Measurements from ENCODE around the gene KCNH8. TPM values are rescaled to one million over a fixed set of nuclear protein-coding genes. Genes with fewer than 3 reads are reported as not detected.

Gene KCNH8
- total RNA-seq, 4 donors from 2014 or later, result 0.18 to 4.1 (median 1.7) TPM

DNA sequence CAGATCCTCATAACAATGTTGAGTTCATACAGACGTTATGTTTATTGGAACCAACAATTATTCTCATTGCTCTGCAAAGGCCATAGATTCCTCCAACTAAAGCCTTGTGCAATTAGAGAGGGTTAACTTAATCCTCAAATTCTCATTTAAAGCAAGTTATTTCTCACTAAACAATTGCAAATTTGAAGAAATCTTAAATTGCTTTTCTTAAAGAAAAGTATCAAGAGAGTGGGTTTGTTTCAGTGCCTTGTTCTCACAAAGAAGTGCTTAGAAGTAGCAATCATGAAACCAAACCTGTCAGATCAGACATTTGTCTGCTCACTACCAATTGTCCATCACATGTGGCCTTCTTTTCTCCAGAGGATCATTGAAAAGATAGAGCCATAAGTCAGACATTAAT, 124.8 kb downstream of the KCNH8 start:
- Histone ChIP-seq H3K4me1 (no peaks in the 10 kb centered on the region), H3K9me3 (no peaks in the 10 kb centered on the region), H3K36me3 (no peaks in the 10 kb centered on the region), H3K27ac (no peak overlapping the region), H3K27me3 (no peaks in the 10 kb centered on the region), H3K4me3 (no peak overlapping the region)
- no peak for DNase-seq
- TF ChIP-seq, protein P1, sequence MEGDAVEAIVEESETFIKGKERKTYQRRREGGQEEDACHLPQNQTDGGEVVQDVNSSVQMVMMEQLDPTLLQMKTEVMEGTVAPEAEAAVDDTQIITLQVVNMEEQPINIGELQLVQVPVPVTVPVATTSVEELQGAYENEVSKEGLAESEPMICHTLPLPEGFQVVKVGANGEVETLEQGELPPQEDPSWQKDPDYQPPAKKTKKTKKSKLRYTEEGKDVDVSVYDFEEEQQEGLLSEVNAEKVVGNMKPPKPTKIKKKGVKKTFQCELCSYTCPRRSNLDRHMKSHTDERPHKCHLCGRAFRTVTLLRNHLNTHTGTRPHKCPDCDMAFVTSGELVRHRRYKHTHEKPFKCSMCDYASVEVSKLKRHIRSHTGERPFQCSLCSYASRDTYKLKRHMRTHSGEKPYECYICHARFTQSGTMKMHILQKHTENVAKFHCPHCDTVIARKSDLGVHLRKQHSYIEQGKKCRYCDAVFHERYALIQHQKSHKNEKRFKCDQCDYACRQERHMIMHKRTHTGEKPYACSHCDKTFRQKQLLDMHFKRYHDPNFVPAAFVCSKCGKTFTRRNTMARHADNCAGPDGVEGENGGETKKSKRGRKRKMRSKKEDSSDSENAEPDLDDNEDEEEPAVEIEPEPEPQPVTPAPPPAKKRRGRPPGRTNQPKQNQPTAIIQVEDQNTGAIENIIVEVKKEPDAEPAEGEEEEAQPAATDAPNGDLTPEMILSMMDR (IDR thresholded peaks at IDR 0.05), result no peak
- TF ChIP-seq POLR2A (IDR thresholded peaks at IDR 0.05), result no peak

DNA sequence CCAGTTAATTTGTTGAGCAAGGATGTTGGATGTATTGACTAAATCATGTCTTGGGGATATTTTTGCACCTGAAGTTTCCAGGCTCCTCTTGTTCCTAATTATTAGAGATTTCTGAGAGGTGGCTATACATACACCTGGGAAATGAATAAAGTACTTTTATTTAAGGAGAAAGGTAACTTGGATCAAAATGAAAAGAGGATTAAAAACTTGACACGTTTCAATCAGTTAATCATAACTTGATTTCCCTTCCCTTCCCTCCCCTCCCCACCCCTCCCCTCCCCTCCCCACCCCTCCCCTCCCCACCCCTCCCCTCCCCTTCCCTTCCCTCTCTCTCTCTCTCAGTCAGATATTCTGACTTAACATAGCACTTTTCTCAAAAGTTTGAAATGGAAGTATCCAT, 126.3 kb downstream of the KCNH8 start:
- H3K4me3 ChIP-seq, result no peak overlapping the region
- TF ChIP-seq, protein P1 (IDR thresholded peaks at IDR 0.05), result no peak
- TF ChIP-seq POLR2A (IDR thresholded peaks at IDR 0.05), result no peak
- H3K36me3 ChIP-seq, result no peaks in the 10 kb centered on the region
- no peaks in the 10 kb centered on the region for H3K9me3 ChIP-seq
- H3K4me1 ChIP-seq, result no peaks in the 10 kb centered on the region
- no peak for DNase-seq
- H3K27me3 ChIP-seq, result no peaks in the 10 kb centered on the region
- no peak overlapping the region for H3K27ac ChIP-seq

DNA sequence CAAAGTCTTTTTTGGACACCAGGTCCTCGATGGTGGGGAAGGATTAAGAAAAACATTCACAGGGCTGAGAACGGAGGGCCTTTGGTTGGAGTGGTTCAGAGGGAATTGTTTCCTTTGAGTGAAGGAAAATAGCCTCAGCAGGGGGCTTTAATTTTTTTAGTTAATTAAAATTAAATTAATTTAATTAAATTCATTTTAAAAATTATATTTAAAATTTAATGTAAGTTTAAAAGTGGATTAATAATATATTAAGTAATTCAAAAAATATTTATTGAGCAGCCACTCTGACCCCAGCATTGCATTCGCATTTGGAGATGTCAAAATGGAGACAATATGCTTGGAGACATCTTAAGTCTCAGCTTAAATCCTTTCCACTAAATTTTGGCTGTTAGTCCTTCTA, 136.7 kb downstream of the KCNH8 start:
- Histone ChIP-seq H3K36me3 (no peaks in the 10 kb centered on the region), H3K27ac (no peak overlapping the region), H3K4me1 (no peaks in the 10 kb centered on the region), H3K27me3 (no peaks in the 10 kb centered on the region), H3K9me3 (no peaks in the 10 kb centered on the region), H3K4me3 (no peak overlapping the region)
- TF ChIP-seq, protein P1 (IDR thresholded peaks at IDR 0.05), result no peak
- no peak for TF ChIP-seq POLR2A (IDR thresholded peaks at IDR 0.05)
- no peak for DNase-seq

DNA sequence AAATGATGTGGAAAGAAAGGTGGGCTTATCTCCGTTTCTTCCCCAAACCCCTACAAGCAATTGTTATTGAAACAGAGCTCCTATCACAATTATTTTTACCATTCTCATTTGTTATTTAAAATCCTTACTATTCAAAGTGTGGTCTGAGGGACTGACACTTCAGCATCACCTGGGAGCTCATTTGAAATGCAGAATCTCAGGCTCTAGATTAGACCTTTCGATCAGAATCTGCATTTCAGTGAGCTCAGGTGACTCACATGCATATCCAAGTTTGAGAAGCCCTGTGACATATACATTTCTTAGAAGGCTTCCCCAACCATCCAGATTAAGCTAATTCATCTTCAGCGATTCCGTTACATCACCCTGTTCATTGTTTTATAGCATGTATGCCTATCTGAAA, 145.0 kb downstream of the KCNH8 start:
- DNase-seq, result no peak
- TF ChIP-seq, protein P1 (IDR thresholded peaks at IDR 0.05), result no peak
- TF ChIP-seq POLR2A (IDR thresholded peaks at IDR 0.05), result no peak

DNA sequence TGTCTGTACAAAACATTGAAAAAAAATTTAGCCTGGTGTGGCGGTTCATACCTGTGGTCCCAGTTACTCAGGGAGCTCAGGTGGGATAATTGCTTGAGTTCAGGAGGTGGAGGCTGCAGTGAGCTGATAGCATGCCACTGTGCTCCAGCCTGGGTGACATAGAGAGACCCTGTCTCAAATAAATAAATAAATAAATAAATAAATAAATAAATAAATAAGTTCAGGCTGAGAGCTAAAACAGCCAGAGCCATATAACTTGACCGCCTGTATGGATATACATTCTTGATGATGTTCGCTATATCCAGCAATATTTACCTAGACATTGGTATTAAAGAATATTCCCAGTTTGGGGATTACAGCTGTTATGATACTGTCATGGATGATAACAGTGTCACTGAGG, 146.9 kb downstream of the KCNH8 start:
- DNase-seq, result no peak
- Histone ChIP-seq H3K4me1 (no peaks in the 10 kb centered on the region), H3K27me3 (no peaks in the 10 kb centered on the region), H3K27ac (no peak overlapping the region), H3K36me3 (no peaks in the 10 kb centered on the region), H3K9me3 (no peaks in the 10 kb centered on the region), H3K4me3 (no peak overlapping the region)
- TF ChIP-seq POLR2A (IDR thresholded peaks at IDR 0.05), result no peak
- TF ChIP-seq, protein P1 (IDR thresholded peaks at IDR 0.05), result no peak

More for the DNA sequence above, 145.0 kb downstream of the KCNH8 start:
- Histone ChIP-seq H3K27me3 (no peaks in the 10 kb centered on the region), H3K36me3 (no peaks in the 10 kb centered on the region), H3K4me3 (no peak overlapping the region), H3K27ac (no peak overlapping the region), H3K9me3 (no peaks in the 10 kb centered on the region), H3K4me1 (no peaks in the 10 kb centered on the region)

DNA sequence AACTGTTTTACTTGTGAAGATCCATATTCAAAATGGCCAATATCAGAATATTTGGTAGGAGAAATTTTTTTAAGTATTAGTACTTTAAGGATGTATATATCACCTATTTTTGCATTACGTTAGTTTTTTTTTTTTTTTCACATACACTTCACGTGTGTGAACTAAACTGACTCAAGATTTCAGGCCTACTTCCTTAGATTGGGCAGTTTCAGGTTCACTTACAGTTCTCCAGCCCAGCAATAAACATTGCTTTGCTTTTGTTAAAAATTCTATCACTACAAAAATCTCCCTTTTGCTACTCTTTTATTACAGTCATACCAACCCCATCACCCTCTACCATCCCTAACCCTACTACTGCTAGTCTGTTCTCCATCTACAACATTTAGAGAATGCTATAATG, 183.6 kb downstream of the KCNH8 start:
- H3K4me1 ChIP-seq, result no peaks in the 10 kb centered on the region
- no peak overlapping the region for H3K27ac ChIP-seq
- H3K9me3 ChIP-seq, result no peaks in the 10 kb centered on the region
- no peaks in the 10 kb centered on the region for H3K27me3 ChIP-seq
- no peak for DNase-seq
- no peak overlapping the region for H3K4me3 ChIP-seq
- H3K36me3 ChIP-seq, result no peaks in the 10 kb centered on the region
- no peak for TF ChIP-seq POLR2A (IDR thresholded peaks at IDR 0.05)
- TF ChIP-seq, protein P1 (IDR thresholded peaks at IDR 0.05), result no peak

Measured in Peyer's patch (tissue), 4 donors.